Esophagus muscularis mucosa (tissue), 3 donors: ENCODE measurements around the gene APP.

ENCODE experiments used
- CTCF ChIP-seq, 3 experiments: fragments of 200-600 bp in 2 of 3; fragments of 450-650 bp in 1 of 3; sonication (generic) in 2 of 3; IDR thresholded peaks; one replicate each; pipeline ENCODE4 v1.5.1; 2017 to 2019; ENCODE audit warnings: antibody characterized with exemption in 3 of 3, mild to moderate bottlenecking in 2 of 3, moderate library complexity in 1 of 3
- POLR2A ChIP-seq: fragments of 450-650 bp; IDR thresholded peaks from one replicate; pipeline ENCODE4 v1.6.1; 2017; ENCODE audit warnings: antibody characterized with exemption, moderate library complexity, mild to moderate bottlenecking, low read depth
- POLR2AphosphoS5 ChIP-seq, 2 donors: sonication (generic); formaldehyde crosslinking; IDR thresholded peaks; one replicate each; pipeline ENCODE4 v1.6.1; 2017; ENCODE audit warnings: antibody characterized with exemption in 2 of 2

DNA sequence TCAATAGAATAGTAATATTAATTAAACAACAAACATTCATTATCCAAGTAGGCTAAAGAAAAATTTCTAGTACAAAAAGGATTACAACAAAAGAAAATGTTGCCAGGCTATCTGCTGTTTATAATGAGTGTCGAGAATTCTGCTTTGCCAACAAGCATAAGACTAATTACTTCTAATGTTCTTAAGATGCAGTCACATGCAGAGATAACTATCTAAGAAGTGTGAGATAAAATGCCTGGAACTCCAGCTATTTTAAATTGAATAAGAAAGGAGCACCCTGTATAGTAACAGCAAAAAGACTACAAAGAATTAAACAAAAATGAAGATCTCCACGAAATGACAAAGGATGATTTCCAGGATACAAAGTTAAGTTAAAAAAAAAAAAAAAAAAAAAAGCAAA is 59.9 kb downstream of the APP start:
- TF ChIP-seq CTCF (IDR thresholded peaks at IDR 0.05), result no peak
- no peak for TF ChIP-seq POLR2A
- no peak for TF ChIP-seq POLR2AphosphoS5 (IDR thresholded peaks at IDR 0.05)
